Caco-2 (cell line): Measurements from ENCODE around the gene RAB10. TPM values are rescaled to one million over a fixed set of nuclear protein-coding genes. Genes with fewer than 3 reads are reported as not detected.
A peak's percentile ranks its signal among the peaks of the same experiment; 100 is the strongest.

Experiments
- Bru-seq: library from RNA; stranded (reverse); fragments of 400-500 nt; gene quantifications from one replicate; lab custom pipeline; 2021; lab: Mats Ljungman, UMichigan
- BruChase-seq, 2 experiments: library from RNA; stranded (reverse); fragments of 400-500 nt; gene quantifications; one replicate each; lab custom pipeline; 2021; lab: Mats Ljungman, UMichigan
- BruUV-seq: library from RNA; stranded (reverse); fragments of 400-500 nt; replicated peaks from 2 replicates; lab custom pipeline; 2021; lab: Mats Ljungman, UMichigan
- CTCF ChIA-PET: fragments of 300-600 bp; sonication (Branson Sonifier 250); formaldehyde crosslinking; loops from one replicate; lab custom pipeline; 2022; ENCODE audit warnings: antibody characterized with exemption; lab: Charles Lee
- POLR2A ChIA-PET: fragments of 300-600 bp; sonication (Branson Sonifier 250); formaldehyde crosslinking; loops from one replicate; lab custom pipeline; 2022; ENCODE audit warnings: antibody characterized with exemption; lab: Charles Lee
- DNase-seq, 2 experiments: peaks; one replicate each; pipeline versions ENCODE4 v3.0.0 to v3.0.0-alpha.2; 2020 to 2022
- H3K27me3 ChIP-seq: replicated peaks from 2 replicates; pipeline ENCODE4 v1.6.0; 2011; ENCODE audit warnings: low read length; ENCODE audit not compliant: control insufficient read depth, insufficient read depth
- H3K36me3 ChIP-seq: 2 replicates; pipeline ENCODE4 v1.5.1; 2011; ENCODE audit warnings: low read length; ENCODE audit not compliant: control insufficient read depth, insufficient read depth
- H3K4me1 ChIP-seq: fragments of 250-450 bp; sonication (Bioruptor Pico); 2 replicates; pipeline ENCODE4 v1.5.1; 2020; ENCODE audit warnings: mild to moderate bottlenecking
- H3K4me3 ChIP-seq: 2 replicates; pipeline ENCODE4 v1.5.1; 2011; ENCODE audit warnings: low read depth, mild to moderate bottlenecking, control low read depth, low read length
- H3K9me3 ChIP-seq: fragments of 250-450 bp; sonication (Bioruptor Pico); 2 replicates; pipeline ENCODE4 v1.5.1; 2020; ENCODE audit warnings: mild to moderate bottlenecking, moderate library complexity
- H3K27ac Mint-ChIP-seq: one replicate; pipeline ENCODE4 v1.8.0; 2022; ENCODE audit warnings: mixed read lengths; ENCODE audit not compliant: unreplicated experiment
- H3K27me3 Mint-ChIP-seq: one replicate; pipeline ENCODE4 v1.8.0; 2022; ENCODE audit warnings: mixed read lengths; ENCODE audit not compliant: insufficient read depth, unreplicated experiment
- H3K36me3 Mint-ChIP-seq: one replicate; pipeline ENCODE4 v1.8.0; 2022; ENCODE audit warnings: mild to moderate bottlenecking, mixed read lengths; ENCODE audit not compliant: insufficient read depth, unreplicated experiment
- H3K4me1 Mint-ChIP-seq: one replicate; pipeline ENCODE4 v1.8.0; 2022; ENCODE audit warnings: low read depth, mixed read lengths; ENCODE audit not compliant: unreplicated experiment
- H3K4me3 Mint-ChIP-seq: one replicate; pipeline ENCODE4 v1.8.0; 2022; ENCODE audit warnings: mild to moderate bottlenecking, moderate library complexity, mixed read lengths; ENCODE audit not compliant: unreplicated experiment
- H3K9me3 Mint-ChIP-seq: one replicate; pipeline ENCODE4 v1.8.0; 2022; ENCODE audit warnings: mixed read lengths; ENCODE audit not compliant: unreplicated experiment
- intact Hi-C: fragments of 100-400 bp; cut with micrococcal nuclease; formaldehyde crosslinking; loops from one replicate; pipeline ENCODE4 v1.10.0; 2022; ENCODE audit not compliant: unreplicated experiment
- long read RNA-seq: library from polyadenylated mRNA; stranded (forward); transcript quantifications from one replicate; pipeline ENCODE4 v2.0.0, GENCODE V29; 2022
- total RNA-seq: library from RNA; stranded (reverse); gene quantifications from 2 replicates; pipeline ENCODE4 v1.2.3, GENCODE V29; 2022
- TF ChIP-seq, protein P1 (sequence below), 2 experiments: fragments of 200-600 bp in 1 of 2; IDR thresholded peaks; 1 replicate in 1 of 2; 2 replicates in 1 of 2; pipeline versions ENCODE4 v1.5.1 to v1.8.0; 2011 to 2022; ENCODE audit warnings: antibody characterized with exemption in 1 of 2, control low read depth in 1 of 2, inconsistent platforms in 1 of 2, low read depth in 1 of 2, low read length in 1 of 2, mild to moderate bottlenecking in 1 of 2, moderate library complexity in 1 of 2; ENCODE audit not compliant: insufficient read depth in 1 of 2, severe bottlenecking in 1 of 2, unreplicated experiment in 1 of 2

The RAB10 gene
- total RNA-seq = 203 and 213 TPM in 2 replicates
- Bru-seq, nascent RNA = percentile 95 among the genes with signal in this experiment
- percentile 93 among the genes with signal in this experiment for BruChase-seq, experiment 1, labeled RNA remaining after a 2-hour chase
- percentile 96 among the genes with signal in this experiment for BruChase-seq, experiment 2, labeled RNA remaining after a 6-hour chase
- long read RNA-seq, transcript RAB10-201 (6 exons, 3,535 nt) = major isoform, 494 of 522 reads
- long read RNA-seq, partial matches to known transcripts = 8 of 522 reads
- long read RNA-seq, other reads (novel, unspliced or antisense) = 16 of 522 reads

- H3K27me3 ChIP-seq = no peaks in the 10 kb centered on the region
- peaks cover 1% of the 10 kb centered on the region; the same call in 1 of the 2 replicates for H3K36me3 ChIP-seq
- H3K9me3 ChIP-seq = no peaks in the 10 kb centered on the region
- H3K4me3 ChIP-seq = peak within 1 kb of the TSS; percentile 76
- peak; percentile 100 for DNase-seq
- Mint-ChIP-seq H3K27me3 (no peaks in the 10 kb centered on the region), H3K36me3 (peaks cover 44% of the 10 kb centered on the region), H3K4me3 (peak within 1 kb of the TSS; percentile 76), H3K4me1 (peaks cover 18% of the 10 kb centered on the region), H3K9me3 (no peaks in the 10 kb centered on the region), H3K27ac (peak within 1 kb of the TSS; percentile 60)
- intact Hi-C loops = loop anchor here (1.0 to 5.0 kb wide), 3 partner anchors 22 to 157 kb away; partner anchors contain the start of gene ASXL2
- TF ChIP-seq, protein P1, sequence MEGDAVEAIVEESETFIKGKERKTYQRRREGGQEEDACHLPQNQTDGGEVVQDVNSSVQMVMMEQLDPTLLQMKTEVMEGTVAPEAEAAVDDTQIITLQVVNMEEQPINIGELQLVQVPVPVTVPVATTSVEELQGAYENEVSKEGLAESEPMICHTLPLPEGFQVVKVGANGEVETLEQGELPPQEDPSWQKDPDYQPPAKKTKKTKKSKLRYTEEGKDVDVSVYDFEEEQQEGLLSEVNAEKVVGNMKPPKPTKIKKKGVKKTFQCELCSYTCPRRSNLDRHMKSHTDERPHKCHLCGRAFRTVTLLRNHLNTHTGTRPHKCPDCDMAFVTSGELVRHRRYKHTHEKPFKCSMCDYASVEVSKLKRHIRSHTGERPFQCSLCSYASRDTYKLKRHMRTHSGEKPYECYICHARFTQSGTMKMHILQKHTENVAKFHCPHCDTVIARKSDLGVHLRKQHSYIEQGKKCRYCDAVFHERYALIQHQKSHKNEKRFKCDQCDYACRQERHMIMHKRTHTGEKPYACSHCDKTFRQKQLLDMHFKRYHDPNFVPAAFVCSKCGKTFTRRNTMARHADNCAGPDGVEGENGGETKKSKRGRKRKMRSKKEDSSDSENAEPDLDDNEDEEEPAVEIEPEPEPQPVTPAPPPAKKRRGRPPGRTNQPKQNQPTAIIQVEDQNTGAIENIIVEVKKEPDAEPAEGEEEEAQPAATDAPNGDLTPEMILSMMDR (IDR thresholded peaks at IDR 0.05; ENCODE audit: insufficient read depth in 1 of 2, low read depth in 1 of 2, low read length in 1 of 2, severe bottlenecking in 1 of 2, unreplicated experiment in 1 of 2) = no peak
- 0 out of 2 replicates have a peak, but pooled peaks cover 15% of the 10 kb centered on the region for H3K4me1 ChIP-seq
- BruUV-seq = no TSS peak
- ChIA-PET CTCF (interaction anchor here (0.6 to 3.6 kb wide), 10 partner anchors 10 to 156 kb away, joined by 3 to 11 read pairs (median 4); partner anchors contain the start of gene ASXL2), POLR2A (interaction anchor here (0.6 to 3.1 kb wide), 14 partner anchors 12 to 441 kb away, joined by 3 to 44 read pairs (median 5); no protein-coding TSS in a partner anchor)
Observed at GRCh38 chr2:26033818-26034636, at the start of gene RAB10. Gene RAB10 (plus strand): TSS chr2:26034084. CDS start chr2:26034609, 525 bp downstream.

- Mint-ChIP-seq H3K27me3 (no peaks in the 10 kb centered on the region), H3K36me3 (peaks cover 3% of the 10 kb centered on the region), H3K4me3 (no peak overlapping the region), H3K4me1 (peaks cover 18% of the 10 kb centered on the region), H3K9me3 (no peaks in the 10 kb centered on the region), H3K27ac (no peak overlapping the region)
- no TSS peak for BruUV-seq
- Histone ChIP-seq H3K27me3 (no peaks in the 10 kb centered on the region), H3K4me1 (peaks cover 12% of the 10 kb centered on the region), H3K9me3 (no peaks in the 10 kb centered on the region), H3K4me3 (no peak overlapping the region), H3K36me3 (no peaks in the 10 kb centered on the region)
- ChIA-PET POLR2A (interaction anchor here (0.6 kb wide), 1 partner anchor 299 kb away, joined by 3 read pairs; no protein-coding TSS in a partner anchor), CTCF (no interaction called here)
- intact Hi-C loops = no loop called here
- DNase-seq = no peak
- TF ChIP-seq, protein P1 (IDR thresholded peaks at IDR 0.05; ENCODE audit: insufficient read depth in 1 of 2, low read depth in 1 of 2, low read length in 1 of 2, severe bottlenecking in 1 of 2, unreplicated experiment in 1 of 2) = no peak
Observed at GRCh38 chr2:25988134-25988533, 45.8 kb upstream of the RAB10 start.

- CTCF ChIA-PET = interaction anchor here (0.7 kb wide), 1 partner anchor 145 kb away, joined by 3 read pairs; no protein-coding TSS in a partner anchor
- Mint-ChIP-seq H3K9me3 (no peaks in the 10 kb centered on the region), H3K36me3 (peaks cover 5% of the 10 kb centered on the region), H3K27me3 (no peaks in the 10 kb centered on the region), H3K4me1 (peaks cover 19% of the 10 kb centered on the region), H3K4me3 (no peak overlapping the region), H3K27ac (no peak overlapping the region)
- H3K9me3 ChIP-seq = no peaks in the 10 kb centered on the region
- H3K27me3 ChIP-seq = no peaks in the 10 kb centered on the region
- no peaks in the 10 kb centered on the region for H3K36me3 ChIP-seq
- H3K4me3 ChIP-seq = no peak overlapping the region
- no peak for DNase-seq
- peaks cover 12% of the 10 kb centered on the region for H3K4me1 ChIP-seq
- TF ChIP-seq, protein P1 (IDR thresholded peaks at IDR 0.05; ENCODE audit: insufficient read depth in 1 of 2, low read depth in 1 of 2, low read length in 1 of 2, severe bottlenecking in 1 of 2, unreplicated experiment in 1 of 2) = no peak
- POLR2A ChIA-PET = interaction anchor here (0.6 kb wide), 1 partner anchor 83 kb away, joined by 3 read pairs; no protein-coding TSS in a partner anchor
- BruUV-seq = no TSS peak
- intact Hi-C loops = no loop called here
Observed at GRCh38 chr2:25989154-25989553, 44.7 kb upstream of the RAB10 start.
